IPS-11a (cell line): ENCODE measurements around the gene TRERF1.

Experiments used
- H3K4me3 ChIP-seq: one replicate; pipeline ENCODE4 v1.5.1; 2013; ENCODE audit warnings: low read depth, low read length, control low read depth

The TRERF1 gene

GRCh38 chr6:42394881-42395620 lies 56.7 kb downstream of the TRERF1 start:
- no peak overlapping the region for H3K4me3 ChIP-seq

- no peak overlapping the region for H3K4me3 ChIP-seq
Observed at GRCh38 chr6:42394151-42394550, 57.6 kb downstream of the TRERF1 start.

DNA sequence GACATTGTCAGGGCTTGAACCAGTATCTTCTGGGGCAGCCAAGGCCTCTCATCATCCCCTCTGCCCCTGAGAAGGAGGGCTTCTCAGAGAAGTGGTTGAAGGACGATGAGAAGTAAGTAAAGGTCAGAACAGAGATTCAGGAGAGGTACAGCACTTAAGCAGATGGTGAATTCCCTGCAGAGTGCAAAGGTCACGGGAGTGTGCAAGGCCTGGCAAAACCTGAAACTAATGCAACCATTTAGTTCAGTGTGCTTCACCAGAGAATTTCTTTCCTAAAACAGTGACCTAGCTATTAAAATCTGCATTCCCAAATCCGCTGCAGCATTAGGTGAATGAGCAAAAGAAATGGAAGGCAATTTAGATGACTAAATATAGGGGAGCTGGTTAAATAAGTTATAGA lies 58.4 kb downstream of the TRERF1 start:
- no peak overlapping the region for H3K4me3 ChIP-seq

- H3K4me3 ChIP-seq, result no peak overlapping the region
Observed at GRCh38 chr6:42392833-42393232, 58.9 kb downstream of the TRERF1 start.

- no peak overlapping the region for H3K4me3 ChIP-seq
Observed at GRCh38 chr6:42391441-42391840, 60.3 kb downstream of the TRERF1 start.

DNA sequence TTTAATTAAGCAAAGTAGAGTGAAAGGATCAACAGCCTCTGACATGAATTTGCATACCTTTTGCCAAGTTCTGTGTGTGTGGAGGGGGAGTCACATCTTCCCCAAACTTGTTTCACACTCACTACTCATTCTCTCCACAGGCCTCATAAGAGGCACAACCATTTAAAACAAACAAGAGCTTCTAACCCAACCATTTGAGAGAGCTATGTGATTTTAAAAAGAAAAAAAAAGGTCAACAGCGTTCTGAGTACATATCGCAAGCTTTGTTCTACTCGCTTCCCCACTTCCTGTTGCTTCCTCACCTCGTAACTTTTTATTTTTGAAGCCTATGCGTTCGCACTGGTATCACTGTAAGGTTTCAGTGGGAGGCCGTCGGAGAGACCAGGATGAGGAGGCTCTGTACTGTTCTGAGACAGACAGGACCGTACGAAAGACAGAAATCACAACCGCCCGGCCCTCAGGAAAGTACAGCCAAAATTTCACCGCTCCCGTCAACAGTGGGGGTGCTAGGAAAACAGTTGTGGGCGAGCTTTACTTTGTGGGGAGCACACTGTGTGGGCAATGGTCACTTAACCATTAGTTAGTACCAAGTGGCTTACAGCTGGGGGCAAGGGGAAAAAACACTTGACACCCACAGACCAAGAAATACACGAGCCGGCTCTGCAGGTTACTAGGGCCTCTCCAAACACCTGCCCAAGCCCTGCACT lies 61.3 kb downstream of the TRERF1 start:
- no peak overlapping the region for H3K4me3 ChIP-seq

DNA sequence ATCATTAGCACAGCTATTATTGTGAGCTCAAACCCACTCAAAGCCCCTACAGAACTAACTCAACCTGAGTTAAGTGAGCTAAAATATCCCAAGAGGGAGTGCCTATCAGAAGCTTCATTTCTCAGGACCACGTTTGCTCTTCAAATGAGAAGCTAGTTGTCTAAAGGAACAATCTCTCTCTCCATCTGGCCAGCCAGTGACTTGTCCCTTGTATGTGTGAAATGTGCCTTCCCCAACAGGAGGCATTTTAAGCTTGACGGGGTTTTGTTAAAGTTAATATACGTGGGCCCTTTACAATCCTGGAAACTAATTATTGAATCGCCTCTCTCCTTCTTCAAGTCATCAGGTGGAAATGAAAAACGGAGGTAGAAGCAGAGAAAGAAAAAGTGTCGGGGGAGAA lies 62.0 kb downstream of the TRERF1 start:
- H3K4me3 ChIP-seq, result no peak overlapping the region

GRCh38 chr6:42388046-42388445 lies 63.7 kb downstream of the TRERF1 start:
- H3K4me3 ChIP-seq, result no peak overlapping the region

GRCh38 chr6:42387336-42387735 lies 64.4 kb downstream of the TRERF1 start:
- no peak overlapping the region for H3K4me3 ChIP-seq

- H3K4me3 ChIP-seq, result no peak overlapping the region
Observed at GRCh38 chr6:42385339-42385738, 66.4 kb downstream of the TRERF1 start.

DNA sequence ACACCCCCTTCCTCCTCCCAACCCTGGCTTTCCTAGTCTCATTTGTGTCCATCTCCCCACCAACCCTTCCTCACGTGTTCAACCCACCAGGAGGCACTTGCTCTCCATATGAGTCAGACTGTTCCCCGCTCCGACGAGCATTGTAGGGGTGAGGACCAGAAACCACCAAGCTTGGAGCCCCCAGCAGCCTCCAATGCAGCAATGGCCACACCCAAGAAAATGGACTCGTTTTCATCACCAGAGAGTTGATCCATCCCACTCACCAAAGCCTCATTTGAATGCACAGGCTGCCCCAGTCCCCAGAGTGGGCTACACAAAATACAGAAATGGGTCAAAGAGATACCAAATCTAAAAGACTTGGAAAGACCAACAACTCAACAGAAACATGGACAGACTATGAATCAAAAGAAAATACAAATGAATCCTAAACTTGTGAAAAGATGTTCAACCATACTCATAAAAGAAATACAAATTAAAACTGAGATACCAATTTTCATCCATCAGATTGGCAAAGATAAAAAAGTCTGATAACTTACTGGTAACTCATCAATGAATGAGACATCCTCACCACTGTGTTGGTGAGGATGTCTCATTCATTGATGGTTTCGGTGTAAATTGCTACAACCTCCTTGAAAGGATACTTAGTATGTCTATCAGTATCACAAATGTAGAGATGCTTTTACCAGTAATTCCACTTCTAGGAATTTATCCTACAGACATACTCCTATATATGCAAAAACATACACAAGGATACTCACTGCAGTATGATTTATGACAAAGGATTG lies 68.1 kb downstream of the TRERF1 start:
- no peak overlapping the region for H3K4me3 ChIP-seq

DNA sequence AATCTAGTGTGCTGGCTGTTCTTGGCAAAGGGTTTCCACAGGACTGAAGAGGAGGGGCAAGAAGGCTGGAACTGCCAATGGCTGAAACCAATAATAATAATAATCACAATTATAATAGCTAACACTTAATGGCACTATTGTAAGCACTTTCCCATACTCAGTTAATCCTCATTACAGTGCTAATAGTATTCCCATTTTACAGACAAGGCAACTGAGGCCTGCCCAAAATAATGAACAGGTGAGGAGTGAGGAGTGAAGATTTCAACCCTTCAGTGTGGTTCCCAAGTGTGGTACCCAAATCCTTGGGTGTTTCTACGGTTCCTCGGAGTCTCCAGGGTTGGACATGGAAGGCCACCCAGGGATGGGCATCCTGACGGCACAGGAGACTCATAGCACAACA lies 69.9 kb downstream of the TRERF1 start:
- no peak overlapping the region for H3K4me3 ChIP-seq

DNA sequence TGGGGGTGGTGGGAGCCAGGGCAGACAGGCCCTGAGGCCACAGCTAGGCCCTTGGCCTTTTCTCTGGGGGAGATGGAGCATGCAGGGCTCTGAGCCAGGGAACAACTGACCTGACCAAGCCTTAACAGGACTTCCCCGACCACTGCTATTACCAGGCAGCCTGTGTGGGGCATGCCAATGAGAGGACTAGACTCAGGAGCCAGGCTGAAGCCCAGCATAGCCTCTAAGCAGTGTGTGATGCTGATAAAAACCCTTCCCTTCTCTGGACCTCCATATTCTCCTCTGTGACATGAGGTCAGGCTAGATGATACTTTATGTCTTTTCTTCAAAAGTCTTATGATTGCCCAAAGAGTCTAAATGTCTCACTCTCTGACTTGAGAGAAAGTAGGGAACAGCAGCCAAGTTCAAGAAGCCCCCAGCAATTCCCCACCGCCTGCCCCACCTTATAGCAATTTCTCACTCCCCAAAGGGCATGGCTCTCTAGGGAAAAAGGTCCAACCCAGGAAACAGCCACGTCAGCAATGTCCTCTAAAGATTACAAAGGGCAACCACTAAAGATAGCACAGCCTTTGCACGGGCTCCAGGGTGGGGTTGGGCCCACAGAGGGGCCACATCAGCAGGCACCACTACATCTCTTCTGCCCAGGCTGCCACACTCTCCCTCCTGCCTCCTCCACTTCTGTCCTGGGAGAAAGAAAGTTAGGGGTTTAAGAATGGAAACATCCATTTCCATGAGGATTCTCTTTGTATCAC lies 71.3 kb downstream of the TRERF1 start:
- H3K4me3 ChIP-seq, result no peak overlapping the region

- no peak overlapping the region for H3K4me3 ChIP-seq
Observed at GRCh38 chr6:42378536-42378935, 73.2 kb downstream of the TRERF1 start.

DNA sequence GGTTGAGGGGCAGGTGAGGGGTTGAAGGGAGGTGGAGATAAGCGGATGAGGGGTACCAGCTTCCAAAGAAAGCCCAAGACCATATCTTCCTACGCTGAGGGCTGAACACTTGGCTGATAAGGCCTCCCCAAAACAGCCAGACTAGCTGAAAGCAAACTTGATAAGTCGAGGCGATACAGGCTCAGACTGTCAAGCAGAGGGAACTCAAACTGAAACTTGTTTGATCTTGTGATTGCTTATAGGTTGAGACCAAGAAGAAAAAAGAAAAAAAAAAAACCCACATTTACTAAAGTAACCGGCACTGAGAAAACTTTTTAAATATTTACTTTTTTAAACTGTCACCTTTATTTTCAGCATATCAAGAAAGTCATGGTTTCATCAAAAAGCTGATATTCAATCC lies 73.6 kb downstream of the TRERF1 start:
- no peak overlapping the region for H3K4me3 ChIP-seq

GRCh38 chr6:42375007-42375635 lies 76.6 kb downstream of the TRERF1 start:
- H3K4me3 ChIP-seq, result no peak overlapping the region

- no peak overlapping the region for H3K4me3 ChIP-seq
Observed at GRCh38 chr6:42374018-42374669, 77.6 kb downstream of the TRERF1 start.

- H3K4me3 ChIP-seq, result no peak overlapping the region
Observed at GRCh38 chr6:42372699-42373098, 79.0 kb downstream of the TRERF1 start.

DNA sequence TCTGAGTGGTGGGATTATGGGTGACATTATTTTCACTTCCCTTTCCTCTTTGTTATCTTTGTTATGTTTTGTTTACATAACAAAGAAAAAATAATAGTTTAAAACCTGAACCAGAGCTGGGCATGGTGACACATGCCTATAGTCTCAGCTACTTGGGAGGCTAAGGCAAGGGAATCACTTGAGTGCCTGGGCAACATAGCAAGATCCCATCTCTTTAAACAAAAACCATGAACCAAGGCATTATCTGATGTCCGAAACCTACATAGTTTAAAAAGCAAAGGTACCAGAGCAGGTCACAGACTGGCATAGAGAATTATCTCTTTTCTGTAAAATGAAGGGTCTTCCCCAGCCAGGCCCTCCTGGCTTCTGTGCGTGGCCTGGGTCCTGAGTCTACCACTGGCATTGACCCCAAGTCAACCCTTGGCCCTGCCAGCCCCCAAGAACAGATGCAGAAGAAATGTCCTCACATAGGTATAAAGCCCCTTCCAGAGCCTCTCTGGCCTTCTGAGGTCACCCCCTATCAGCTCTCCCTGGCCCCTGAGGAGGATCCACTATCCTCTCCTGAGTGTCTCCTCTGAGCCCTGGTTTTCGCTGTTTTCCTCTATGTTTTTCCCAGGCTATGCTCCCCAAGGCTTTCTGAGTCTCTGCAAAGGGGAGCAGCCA lies 81.3 kb downstream of the TRERF1 start:
- no peak overlapping the region for H3K4me3 ChIP-seq

GRCh38 chr6:42369568-42369967 lies 82.2 kb downstream of the TRERF1 start:
- no peak overlapping the region for H3K4me3 ChIP-seq
